Astrocyte of the hippocampus (primary cell): Measurements from ENCODE around the gene CTNNA3.

Experiments used
- DNase-seq: peaks from one replicate; pipeline ENCODE4 v3.0.0; 2011; ENCODE audit warnings: low read depth, low spot score

CTNNA3 gene

GRCh38 chr10:66940965-66941364, 755.0 kb downstream of the CTNNA3 start:
- no peak for DNase-seq

GRCh38 chr10:66934711-66935110, 761.3 kb downstream of the CTNNA3 start:
- no peak for DNase-seq

DNA sequence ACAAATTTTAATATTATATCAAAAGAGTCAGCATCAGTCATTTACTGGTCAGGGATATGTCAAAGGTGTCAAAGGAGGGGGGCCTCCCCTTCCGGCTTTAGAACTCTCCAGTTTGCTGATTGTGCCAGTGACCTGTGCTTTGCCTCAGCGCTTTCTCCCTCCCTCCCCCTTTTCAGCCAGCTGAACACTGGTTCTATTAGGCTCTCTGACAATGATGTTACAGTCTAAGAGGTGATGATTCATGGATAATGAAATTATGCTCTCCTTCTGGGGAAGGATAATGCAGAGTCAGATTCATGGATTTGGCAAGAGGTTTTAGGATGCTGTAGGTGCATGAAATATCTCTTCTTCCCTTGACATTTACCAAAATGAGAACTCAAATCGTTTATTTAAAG, 764.0 kb downstream of the CTNNA3 start:
- DNase-seq: no peak

GRCh38 chr10:66931340-66931948, 764.6 kb downstream of the CTNNA3 start:
- DNase-seq: peak; percentile 76

DNA sequence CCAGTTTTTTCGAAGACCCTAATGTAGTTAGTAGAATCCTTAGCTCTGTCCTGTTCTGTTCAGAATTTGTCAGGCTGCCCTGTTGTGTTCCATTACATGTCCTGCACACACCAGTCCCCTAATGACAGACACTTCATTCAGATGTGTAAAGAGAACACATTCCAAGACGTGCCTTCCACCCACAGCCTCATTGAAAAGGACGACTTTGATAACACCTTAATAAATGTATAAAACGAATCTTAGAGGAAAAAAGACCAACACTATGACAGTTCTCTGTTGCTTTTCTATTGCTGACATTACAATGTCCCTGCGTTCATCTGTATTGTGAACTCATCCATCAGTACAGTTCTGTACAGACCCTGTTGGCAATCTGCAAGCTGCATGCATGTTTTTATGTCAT, 766.6 kb downstream of the CTNNA3 start:
- DNase-seq: no peak

- no peak for DNase-seq
Observed at GRCh38 chr10:66928776-66929175, 767.2 kb downstream of the CTNNA3 start.

- peak; percentile 32 for DNase-seq
Observed at GRCh38 chr10:66927971-66928770, 767.8 kb downstream of the CTNNA3 start.

DNA sequence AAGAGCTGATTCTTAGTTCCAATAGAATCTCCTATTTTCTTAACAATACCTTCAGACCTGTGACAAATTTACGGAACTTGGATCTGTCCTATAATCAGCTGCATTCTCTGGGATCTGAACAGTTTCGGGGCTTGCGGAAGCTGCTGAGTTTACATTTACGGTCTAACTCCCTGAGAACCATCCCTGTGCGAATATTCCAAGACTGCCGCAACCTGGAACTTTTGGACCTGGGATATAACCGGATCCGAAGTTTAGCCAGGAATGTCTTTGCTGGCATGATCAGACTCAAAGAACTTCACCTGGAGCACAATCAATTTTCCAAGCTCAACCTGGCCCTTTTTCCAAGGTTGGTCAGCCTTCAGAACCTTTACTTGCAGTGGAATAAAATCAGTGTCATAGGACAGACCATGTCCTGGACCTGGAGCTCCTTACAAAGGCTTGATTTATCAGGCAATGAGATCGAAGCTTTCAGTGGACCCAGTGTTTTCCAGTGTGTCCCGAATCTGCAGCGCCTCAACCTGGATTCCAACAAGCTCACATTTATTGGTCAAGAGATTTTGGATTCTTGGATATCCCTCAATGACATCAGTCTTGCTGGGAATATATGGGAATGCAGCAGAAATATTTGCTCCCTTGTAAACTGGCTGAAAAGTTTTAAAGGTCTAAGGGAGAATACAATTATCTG, 768.6 kb downstream of the CTNNA3 start:
- DNase-seq: no peak

- DNase-seq: no peak
Observed at GRCh38 chr10:66926841-66927240, 769.2 kb downstream of the CTNNA3 start.

GRCh38 chr10:66925896-66926715, 769.9 kb downstream of the CTNNA3 start, which contains the start of gene LRRTM3:
Gene LRRTM3 (plus strand): TSS chr10:66926036.
- DNase-seq: peak; percentile 81

DNA sequence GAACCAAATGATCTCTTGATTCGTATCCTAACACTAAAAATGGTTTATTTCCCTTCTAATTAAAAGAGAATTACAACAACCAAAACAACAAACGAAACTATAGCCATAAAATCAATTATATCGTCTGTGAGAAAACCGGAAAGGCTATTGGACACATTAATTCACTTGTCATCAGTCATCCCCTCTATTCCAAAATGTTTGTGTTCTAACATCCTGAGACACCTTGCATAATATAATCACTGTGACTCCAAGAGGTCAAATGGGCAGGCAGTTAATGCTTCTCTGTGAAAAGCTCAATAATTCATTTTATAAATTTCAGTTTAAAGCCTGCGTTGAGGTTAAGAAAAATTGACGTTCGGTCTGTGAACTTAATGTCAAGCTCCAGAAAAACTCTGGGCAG, 770.6 kb downstream of the CTNNA3 start:
- no peak for DNase-seq

- no peak for DNase-seq
Observed at GRCh38 chr10:66924674-66925345, 771.2 kb downstream of the CTNNA3 start.

- no peak for DNase-seq
Observed at GRCh38 chr10:66919248-66919647, 776.7 kb downstream of the CTNNA3 start.

DNA sequence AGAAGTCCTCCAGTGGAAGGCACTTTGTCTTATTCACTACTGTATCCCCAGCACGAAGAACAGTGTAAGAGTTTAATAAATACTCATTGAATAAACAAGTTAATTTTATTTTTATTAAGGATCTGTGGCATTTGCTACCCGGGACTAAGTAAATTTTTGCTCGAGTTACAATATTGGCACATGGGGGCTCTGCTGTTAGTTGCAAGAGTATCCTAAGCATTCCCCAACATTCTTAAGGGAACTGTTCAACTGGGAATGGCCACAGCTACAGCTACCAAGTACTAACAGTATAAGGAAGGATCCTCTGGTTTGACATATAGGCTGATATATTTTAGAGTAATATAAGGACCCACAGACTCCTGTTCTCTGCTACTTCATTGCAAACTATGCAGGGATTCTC, 778.9 kb downstream of the CTNNA3 start:
- DNase-seq: no peak

DNA sequence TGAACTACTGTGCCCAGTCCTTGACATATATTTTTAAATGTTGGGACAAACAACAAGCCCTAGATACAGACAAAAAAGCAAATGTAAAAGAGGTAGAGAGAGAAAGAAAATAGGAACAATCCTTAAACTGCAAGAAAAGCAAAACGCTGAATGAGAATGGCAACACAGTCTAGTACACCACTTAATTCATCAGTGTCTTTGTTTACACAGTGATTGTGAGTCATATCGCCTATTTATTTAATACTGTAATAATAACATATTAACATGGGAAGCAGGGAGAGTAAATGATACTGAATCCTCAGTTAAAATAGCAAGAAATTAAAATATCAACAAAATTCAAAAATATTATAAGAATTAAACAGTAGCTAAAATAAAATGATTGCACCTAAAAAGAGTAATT, 780.0 kb downstream of the CTNNA3 start:
- no peak for DNase-seq

GRCh38 chr10:66910671-66911070, 785.3 kb downstream of the CTNNA3 start:
- no peak for DNase-seq

GRCh38 chr10:66892871-66893270, 803.1 kb downstream of the CTNNA3 start:
- no peak for DNase-seq

DNA sequence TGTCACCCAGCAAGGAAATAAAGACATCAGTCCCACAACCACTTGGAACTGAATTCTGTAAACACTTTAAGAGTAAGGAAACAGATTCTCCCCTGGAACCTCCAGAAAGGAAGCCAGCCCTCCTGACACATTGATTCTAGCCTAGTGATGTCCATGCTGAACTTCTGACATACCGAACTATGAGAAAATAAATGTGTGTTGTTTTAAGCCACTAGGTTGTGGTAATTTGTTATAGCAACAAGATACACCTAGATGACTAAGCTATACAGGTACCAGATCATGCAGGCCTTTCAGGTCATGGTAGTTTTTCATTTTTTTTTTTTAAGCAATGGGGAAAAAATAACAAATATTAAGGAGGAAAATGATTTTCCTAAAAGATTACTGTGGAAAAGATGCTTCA, 807.8 kb downstream of the CTNNA3 start:
- no peak for DNase-seq

- DNase-seq: no peak
Observed at GRCh38 chr10:66886848-66887247, 809.1 kb downstream of the CTNNA3 start.

DNA sequence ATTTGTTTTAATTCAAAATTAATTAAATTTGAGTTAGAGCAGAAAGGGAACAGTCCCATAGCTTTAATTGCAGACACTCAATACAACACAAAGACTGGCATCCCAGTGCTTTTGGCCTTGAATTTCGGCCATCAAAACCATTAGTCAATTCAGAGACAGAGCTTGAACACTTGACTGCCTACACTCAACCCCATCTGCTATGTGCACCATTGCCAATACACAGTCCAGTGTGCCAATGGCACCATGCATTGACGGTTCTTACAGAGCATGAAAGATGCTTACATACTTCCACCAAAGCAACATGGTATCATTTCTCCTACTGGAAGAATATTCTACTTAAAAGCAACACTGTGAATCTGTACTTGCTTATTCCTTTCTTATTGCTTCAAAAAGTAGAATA, 813.7 kb downstream of the CTNNA3 start:
- no peak for DNase-seq

- no peak for DNase-seq
Observed at GRCh38 chr10:66881814-66882213, 814.2 kb downstream of the CTNNA3 start.
